ENCODE results near the gene PKHD1. TPM values are rescaled to one million over a fixed set of nuclear protein-coding genes. Genes with fewer than 3 reads are reported as not detected.

The PKHD1 gene
- total RNA-seq, 2 donors from 2014 or later = not detected

DNA sequence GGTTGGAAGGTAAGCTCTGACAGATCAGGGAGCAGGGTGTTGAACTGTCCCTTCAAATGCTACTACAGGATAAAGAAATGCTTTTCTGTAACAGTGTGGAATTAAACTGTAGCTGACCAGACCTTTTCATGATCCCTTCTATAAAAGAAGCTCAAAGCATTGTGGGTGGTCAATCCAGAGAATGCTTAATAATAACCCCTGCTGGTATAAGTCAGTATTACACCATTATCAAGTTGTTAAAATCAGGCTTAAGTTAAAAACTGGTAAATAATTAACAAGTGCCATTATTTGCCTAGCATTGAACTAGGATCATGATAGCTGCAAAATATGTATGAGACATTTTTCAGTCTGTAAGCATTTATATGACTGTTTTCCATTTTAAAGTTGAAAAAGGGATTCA is 468.9 kb downstream of the PKHD1 start:
- Histone ChIP-seq H3K4me1 (no peaks in the 10 kb centered on the region), H3K27me3 (no peaks in the 10 kb centered on the region), H3K27ac (no peak overlapping the region), H3K36me3 (no peaks in the 10 kb centered on the region), H3K4me3 (no peak overlapping the region), H3K9me3 (no peaks in the 10 kb centered on the region)
- no peak for DNase-seq (ENCODE audit: low spot score)
- TF ChIP-seq, protein P1, sequence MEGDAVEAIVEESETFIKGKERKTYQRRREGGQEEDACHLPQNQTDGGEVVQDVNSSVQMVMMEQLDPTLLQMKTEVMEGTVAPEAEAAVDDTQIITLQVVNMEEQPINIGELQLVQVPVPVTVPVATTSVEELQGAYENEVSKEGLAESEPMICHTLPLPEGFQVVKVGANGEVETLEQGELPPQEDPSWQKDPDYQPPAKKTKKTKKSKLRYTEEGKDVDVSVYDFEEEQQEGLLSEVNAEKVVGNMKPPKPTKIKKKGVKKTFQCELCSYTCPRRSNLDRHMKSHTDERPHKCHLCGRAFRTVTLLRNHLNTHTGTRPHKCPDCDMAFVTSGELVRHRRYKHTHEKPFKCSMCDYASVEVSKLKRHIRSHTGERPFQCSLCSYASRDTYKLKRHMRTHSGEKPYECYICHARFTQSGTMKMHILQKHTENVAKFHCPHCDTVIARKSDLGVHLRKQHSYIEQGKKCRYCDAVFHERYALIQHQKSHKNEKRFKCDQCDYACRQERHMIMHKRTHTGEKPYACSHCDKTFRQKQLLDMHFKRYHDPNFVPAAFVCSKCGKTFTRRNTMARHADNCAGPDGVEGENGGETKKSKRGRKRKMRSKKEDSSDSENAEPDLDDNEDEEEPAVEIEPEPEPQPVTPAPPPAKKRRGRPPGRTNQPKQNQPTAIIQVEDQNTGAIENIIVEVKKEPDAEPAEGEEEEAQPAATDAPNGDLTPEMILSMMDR (IDR thresholded peaks at IDR 0.05) = peak in 1 of 2 donors; percentile 57

DNA sequence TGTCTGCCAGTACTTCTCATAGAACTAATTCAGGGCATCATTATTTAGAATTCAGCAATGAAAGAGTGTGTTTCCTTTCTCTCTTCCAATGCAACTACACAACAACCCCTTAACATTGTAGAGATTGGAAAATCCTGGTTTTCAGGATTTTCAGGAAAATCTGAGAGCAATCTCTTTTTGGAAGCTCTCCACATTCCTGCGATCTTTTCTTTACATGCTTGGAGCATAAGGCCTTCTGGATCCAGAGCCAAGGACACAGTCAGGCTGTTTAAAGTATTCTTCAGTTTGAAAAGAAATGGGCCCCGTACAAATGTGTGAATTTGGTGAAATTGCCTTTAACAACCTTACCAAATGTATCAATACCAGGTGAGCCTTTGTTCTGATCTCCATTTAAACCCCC is 469.7 kb downstream of the PKHD1 start:
- Histone ChIP-seq H3K4me3 (no peak overlapping the region), H3K4me1 (no peaks in the 10 kb centered on the region), H3K36me3 (no peaks in the 10 kb centered on the region), H3K9me3 (no peaks in the 10 kb centered on the region), H3K27me3 (no peaks in the 10 kb centered on the region), H3K27ac (no peak overlapping the region)
- TF ChIP-seq, protein P1 (IDR thresholded peaks at IDR 0.05) = no peak
- no peak for DNase-seq (ENCODE audit: low spot score)

DNA sequence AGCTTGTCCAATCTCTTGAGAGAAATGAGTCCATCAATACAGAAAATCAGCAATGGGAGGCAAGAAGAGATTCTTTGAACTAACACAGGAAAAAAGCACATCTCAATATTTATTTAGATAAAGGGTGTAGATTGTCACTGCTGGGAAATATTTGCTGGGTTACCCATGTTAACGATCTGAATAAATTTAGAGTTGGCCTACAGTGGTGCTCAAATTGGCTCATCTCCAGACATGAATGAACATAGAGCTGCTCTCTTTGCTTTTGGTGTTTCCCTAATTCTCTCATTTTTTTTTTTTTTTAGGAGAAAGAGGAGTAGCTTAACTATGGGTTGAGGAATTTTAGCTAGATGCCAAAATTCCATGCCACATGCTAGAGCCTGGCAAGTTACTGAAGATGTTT is 471.2 kb downstream of the PKHD1 start:
- no peak overlapping the region for H3K27ac ChIP-seq

DNA sequence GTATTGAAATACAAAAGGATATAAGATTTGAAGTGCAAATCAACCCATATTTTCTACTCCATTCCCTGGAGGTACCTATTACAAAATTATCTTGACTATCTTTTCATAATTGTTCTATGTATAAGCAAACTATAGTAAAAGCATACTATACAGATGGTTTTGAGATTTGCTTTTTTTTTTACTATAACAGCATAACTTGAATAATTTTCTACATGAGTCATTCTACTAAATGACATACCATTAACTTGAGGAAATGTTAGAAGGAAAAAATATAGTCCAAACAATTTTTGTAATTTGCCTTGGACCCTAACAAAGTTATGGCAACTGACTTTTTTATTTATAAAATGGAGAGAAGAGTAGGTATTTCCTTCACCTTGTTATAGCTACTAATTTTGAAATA is 472.7 kb downstream of the PKHD1 start:
- no peaks in the 10 kb centered on the region for H3K4me1 ChIP-seq
- DNase-seq (ENCODE audit: low spot score) = no peak
- H3K9me3 ChIP-seq = no peaks in the 10 kb centered on the region
- H3K36me3 ChIP-seq = no peaks in the 10 kb centered on the region
- no peak overlapping the region for H3K4me3 ChIP-seq
- TF ChIP-seq, protein P1 (IDR thresholded peaks at IDR 0.05) = no peak
- H3K27me3 ChIP-seq = no peaks in the 10 kb centered on the region
- no peak overlapping the region for H3K27ac ChIP-seq

More for the DNA sequence above, 471.2 kb downstream of the PKHD1 start:
- H3K9me3 ChIP-seq = no peaks in the 10 kb centered on the region
- H3K36me3 ChIP-seq = no peaks in the 10 kb centered on the region
- TF ChIP-seq, protein P1 (IDR thresholded peaks at IDR 0.05) = no peak
- H3K4me3 ChIP-seq = no peak overlapping the region
- no peak for DNase-seq (ENCODE audit: low spot score)
- H3K27me3 ChIP-seq = no peaks in the 10 kb centered on the region
- no peaks in the 10 kb centered on the region for H3K4me1 ChIP-seq

DNA sequence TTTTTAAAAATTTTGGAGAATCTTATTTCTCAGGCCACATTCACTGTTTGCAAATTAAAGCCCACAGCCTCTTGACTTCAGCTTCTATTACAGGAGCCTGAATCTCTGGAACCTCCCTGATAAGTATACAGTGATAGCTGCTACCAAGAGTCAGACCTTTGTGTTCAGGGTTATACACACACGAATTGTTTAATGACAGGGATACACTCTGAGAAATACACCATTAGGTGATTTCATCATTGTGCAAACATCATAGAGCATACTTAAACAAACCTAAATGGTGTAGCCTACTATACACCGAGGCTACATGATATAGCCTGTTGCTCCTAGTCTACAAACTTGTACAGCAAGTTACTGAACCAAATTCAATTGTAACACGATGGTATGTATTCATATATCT is 473.9 kb downstream of the PKHD1 start:
- Histone ChIP-seq H3K4me1 (no peaks in the 10 kb centered on the region), H3K9me3 (no peaks in the 10 kb centered on the region), H3K36me3 (no peaks in the 10 kb centered on the region), H3K4me3 (no peak overlapping the region), H3K27ac (no peak overlapping the region), H3K27me3 (no peaks in the 10 kb centered on the region)
- TF ChIP-seq, protein P1 (IDR thresholded peaks at IDR 0.05) = no peak
- no peak for DNase-seq (ENCODE audit: low spot score)

DNA sequence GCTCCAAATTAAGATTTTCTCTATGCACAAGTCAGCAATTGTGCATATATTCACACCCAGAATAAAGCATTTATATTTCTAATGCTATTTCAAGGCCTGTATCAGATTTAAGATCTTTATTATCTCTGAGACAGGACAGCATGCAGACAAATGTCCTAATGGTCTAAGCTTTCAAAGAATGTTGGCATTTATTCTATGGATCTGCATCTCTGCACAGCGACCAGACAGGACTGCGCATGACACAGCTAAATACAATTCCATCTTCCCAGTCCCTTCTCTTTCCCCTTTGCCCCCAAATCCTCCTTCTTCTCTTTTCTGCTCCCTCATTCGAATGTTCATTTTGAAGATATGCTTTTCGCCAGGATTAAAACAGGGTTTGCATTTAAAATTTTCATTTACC is 478.5 kb downstream of the PKHD1 start:
- Histone ChIP-seq H3K27me3 (no peaks in the 10 kb centered on the region), H3K4me3 (no peak overlapping the region), H3K9me3 (no peaks in the 10 kb centered on the region), H3K4me1 (no peaks in the 10 kb centered on the region), H3K27ac (no peak overlapping the region), H3K36me3 (no peaks in the 10 kb centered on the region)
- no peak for DNase-seq (ENCODE audit: low spot score)
- TF ChIP-seq, protein P1 (IDR thresholded peaks at IDR 0.05) = no peak

Measured in right atrium auricular region (tissue), 2 donors.